ENCODE results near the gene CDC5L. TPM values are rescaled to one million over a fixed set of nuclear protein-coding genes. Genes with fewer than 3 reads are reported as not detected.

CDC5L gene
- total and polyA plus RNA-seq, 7 donors, result 10.9 to 33.3 (median 27.4) TPM

GRCh38 chr6:44432227-44432626, 44.7 kb downstream of the CDC5L start:
- Histone ChIP-seq H3K27me3 (ENCODE audit: insufficient read depth in 3 of 3, low read length in 2 of 3) (no peaks in the 10 kb centered on the region), H3K27ac (peak overlapping the region; percentile 74), H3K4me1 (peaks cover 45% of the 10 kb centered on the region), H3K9me3 (no peaks in the 10 kb centered on the region), H3K36me3 (ENCODE audit: insufficient read depth in 1 of 2, low read depth in 1 of 2) (peaks cover 0 to 35% of the 10 kb centered on the region in 2 donors), H3K4me3 (peak overlapping the region; percentile 12)
- intact Hi-C loops (cut with DNase I), result no loop called here
- DNase-seq (no peak), ATAC-seq (peak in 2 of 4 donors; percentile 26 to 48)
- no peak for TF ChIP-seq CTCF (IDR thresholded peaks at IDR 0.05)
- 26 to 52% (median 29%) methylated on average over 2 of the region's 2 CpGs for WGBS, 3 donors

DNA sequence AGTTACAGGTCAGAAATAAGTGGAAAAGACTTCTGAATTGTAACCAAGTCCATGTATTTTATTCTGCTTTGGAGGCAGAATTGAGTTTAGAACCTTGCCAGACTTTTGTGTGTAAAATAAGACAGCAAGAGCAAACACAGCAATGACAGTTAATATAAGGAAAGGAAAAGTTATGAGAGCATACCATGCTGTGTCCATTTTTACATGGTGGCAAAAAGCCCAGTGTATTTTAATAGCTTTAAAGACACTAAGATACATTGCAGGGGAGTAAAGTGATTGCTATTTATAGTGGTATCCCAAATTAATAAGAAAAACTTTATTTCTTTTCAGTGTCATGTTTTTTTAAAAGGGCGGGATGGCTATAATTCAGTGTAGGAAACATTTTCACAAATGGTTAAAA, 45.2 kb downstream of the CDC5L start:
- no peaks in the 10 kb centered on the region for H3K27me3 ChIP-seq (ENCODE audit: insufficient read depth in 3 of 3, low read length in 2 of 3)
- no peak for TF ChIP-seq CTCF (IDR thresholded peaks at IDR 0.05)
- H3K4me3 ChIP-seq, result peak overlapping the region; percentile 27
- H3K36me3 ChIP-seq (ENCODE audit: insufficient read depth in 1 of 2, low read depth in 1 of 2), result peaks cover 0 to 30% of the 10 kb centered on the region in 2 donors
- H3K4me1 ChIP-seq, result peaks cover 45% of the 10 kb centered on the region
- H3K27ac ChIP-seq, result peak overlapping the region; percentile 74
- H3K9me3 ChIP-seq, result no peaks in the 10 kb centered on the region
- DNase-seq (no peak), ATAC-seq (peak in 3 of 4 donors; percentile 69 to 81 (median 69))
- 51 to 81% (median 60%) methylated on average over 1 of the region's 1 CpG for WGBS, 3 donors
- intact Hi-C loops (cut with DNase I), result no loop called here

DNA sequence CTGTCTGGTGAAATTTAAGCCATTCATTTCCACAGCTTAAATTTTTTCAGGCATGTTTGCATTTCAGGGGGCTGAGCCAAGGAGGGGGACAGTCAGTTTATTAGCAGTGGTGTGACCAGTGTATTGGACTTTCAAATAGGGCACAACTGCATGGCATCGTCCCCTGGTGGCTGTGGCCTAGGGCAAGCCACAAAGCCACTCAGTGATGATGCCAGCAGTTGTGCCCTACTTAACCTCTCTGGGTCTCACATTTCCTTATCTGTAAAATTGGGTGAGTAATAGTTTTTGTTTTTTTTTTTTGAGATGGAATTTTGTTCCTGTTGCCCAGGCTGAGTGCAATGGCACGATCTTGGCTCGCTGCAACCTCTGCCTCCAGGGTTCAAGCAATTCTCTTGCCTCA, 48.0 kb downstream of the CDC5L start:
- DNase-seq, result no peak
- no peak for TF ChIP-seq CTCF (IDR thresholded peaks at IDR 0.05)
- peaks cover 0 to 7% of the 10 kb centered on the region in 2 donors for H3K36me3 ChIP-seq (ENCODE audit: insufficient read depth in 1 of 2, low read depth in 1 of 2)
- H3K9me3 ChIP-seq, result no peaks in the 10 kb centered on the region
- H3K4me1 ChIP-seq, result peaks cover 62% of the 10 kb centered on the region
- no peaks in the 10 kb centered on the region for H3K27me3 ChIP-seq (ENCODE audit: insufficient read depth in 3 of 3, low read length in 2 of 3)
- 68 to 82% (median 71%) methylated on average over 3 of the region's 3 CpGs for WGBS, 3 donors
- H3K27ac ChIP-seq, result no peak overlapping the region
- intact Hi-C loops (cut with DNase I), result no loop called here
- ATAC-seq, result peak in 3 of 4 donors; percentile 63 to 68 (median 64)
- H3K4me3 ChIP-seq, result no peak overlapping the region

- no peaks in the 10 kb centered on the region for H3K27me3 ChIP-seq (ENCODE audit: insufficient read depth in 3 of 3, low read length in 2 of 3)
- peaks cover 0 to 3% of the 10 kb centered on the region in 2 donors for H3K36me3 ChIP-seq (ENCODE audit: insufficient read depth in 1 of 2, low read depth in 1 of 2)
- H3K27ac ChIP-seq, result peak overlapping the region; percentile 68
- no peak overlapping the region for H3K4me3 ChIP-seq
- ATAC-seq (no peak), DNase-seq (no peak)
- intact Hi-C loops (cut with DNase I), result no loop called here
- H3K4me1 ChIP-seq, result peaks cover 35% of the 10 kb centered on the region
- no peak for TF ChIP-seq CTCF (IDR thresholded peaks at IDR 0.05)
- peaks cover 12% of the 10 kb centered on the region for H3K9me3 ChIP-seq
These were observed 51.3 kb downstream of the CDC5L start for GRCh38 chr6:44438827-44439226.

All from psoas muscle (tissue), 8 donors.